ENCODE data around the gene UFD1.

Gene UFD1

GRCh38 chr22:19470010-19470409 lies 9.0 kb downstream of the UFD1 start:
- DNase-seq (ENCODE audit: low read depth) = no peak

- no peak for DNase-seq (ENCODE audit: low read depth)
These were observed 9.6 kb downstream of the UFD1 start for GRCh38 chr22:19469421-19469820.

- DNase-seq (ENCODE audit: low read depth) = no peak
These were observed 11.1 kb downstream of the UFD1 start for GRCh38 chr22:19467912-19468311.

- no peak for DNase-seq (ENCODE audit: low read depth)
These were observed 11.9 kb downstream of the UFD1 start for GRCh38 chr22:19466848-19467752.

- no peak for DNase-seq (ENCODE audit: low read depth)
These were observed 12.8 kb downstream of the UFD1 start for GRCh38 chr22:19466126-19466716.

GRCh38 chr22:19464975-19465374 lies 14.0 kb downstream of the UFD1 start:
- no peak for DNase-seq (ENCODE audit: low read depth)

- no peak for DNase-seq (ENCODE audit: low read depth)
These were observed 14.4 kb downstream of the UFD1 start for GRCh38 chr22:19464546-19464945.

DNA sequence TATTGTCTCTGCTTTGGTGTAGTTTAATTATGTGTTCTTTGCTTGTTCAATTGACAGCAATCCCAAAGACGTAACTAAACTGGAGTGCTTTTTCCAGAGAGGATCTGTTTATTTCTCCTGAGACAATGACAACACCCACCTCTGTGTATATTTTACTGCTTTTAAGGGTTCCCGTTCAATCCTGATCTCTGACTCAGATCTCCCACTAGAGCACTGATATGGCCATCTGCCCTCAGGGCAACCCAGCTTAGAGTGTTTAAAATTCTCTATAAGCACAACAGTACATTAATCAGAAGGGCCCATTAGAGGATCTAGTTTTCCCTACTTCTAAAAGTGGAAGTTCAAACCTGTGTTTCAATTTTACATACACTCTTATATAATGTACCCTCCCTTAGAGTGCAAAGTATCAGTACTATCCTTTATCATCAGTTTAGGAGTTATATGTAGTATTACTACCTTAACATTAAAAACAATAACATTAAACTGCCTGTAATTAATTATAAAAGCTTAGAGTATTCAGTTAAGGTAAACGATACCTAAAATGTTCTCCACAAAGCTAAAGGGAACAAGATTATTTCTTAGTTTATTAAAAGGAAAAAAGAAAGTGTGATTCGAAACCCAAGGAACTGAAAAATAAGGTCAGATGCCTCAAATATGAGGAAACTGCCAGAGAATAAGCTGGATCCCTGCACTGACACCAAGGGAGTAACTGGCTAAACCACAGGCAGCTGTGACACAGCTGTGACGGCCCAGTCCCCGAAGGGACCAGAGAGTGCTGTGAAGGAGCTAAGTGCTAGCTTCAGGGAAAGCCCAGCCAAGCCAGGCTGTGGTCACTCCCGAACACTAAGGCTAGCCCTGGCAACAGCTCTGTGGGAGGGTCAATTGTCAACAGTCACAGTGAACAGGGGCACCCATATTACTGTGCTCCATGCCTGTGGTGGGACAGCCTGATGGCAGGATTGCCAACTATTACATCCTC lies 15.2 kb downstream of the UFD1 start:
- DNase-seq (ENCODE audit: low read depth) = peak; percentile 61

DNA sequence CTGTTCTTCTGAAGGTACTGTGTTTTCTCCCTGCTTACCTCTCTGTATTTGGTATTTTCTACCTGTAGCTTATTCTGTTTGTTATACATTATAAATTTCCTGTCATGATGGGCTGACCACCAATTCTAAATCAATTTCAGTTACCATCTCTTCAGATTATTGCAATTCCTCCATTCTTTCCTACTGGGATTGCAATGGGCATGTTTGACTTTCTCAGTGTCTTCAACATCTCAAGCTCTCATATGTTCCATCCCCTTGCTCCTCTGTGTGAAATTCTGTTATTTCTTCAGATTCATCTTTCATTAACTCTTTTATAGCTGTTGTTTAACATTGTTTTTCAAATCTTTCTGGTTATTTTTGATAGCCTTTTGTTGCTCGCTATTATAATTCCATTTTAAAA lies 16.0 kb downstream of the UFD1 start:
- no peak for DNase-seq (ENCODE audit: low read depth)

GRCh38 chr22:19461506-19461905 lies 17.5 kb downstream of the UFD1 start:
- no peak for DNase-seq (ENCODE audit: low read depth)

GRCh38 chr22:19460036-19460435 lies 19.0 kb downstream of the UFD1 start:
- no peak for DNase-seq (ENCODE audit: low read depth)

- DNase-seq (ENCODE audit: low read depth) = no peak
These were observed 21.1 kb downstream of the UFD1 start for GRCh38 chr22:19457828-19458428.

- DNase-seq (ENCODE audit: low read depth) = no peak
These were observed 22.5 kb downstream of the UFD1 start for GRCh38 chr22:19456541-19456940.

DNA sequence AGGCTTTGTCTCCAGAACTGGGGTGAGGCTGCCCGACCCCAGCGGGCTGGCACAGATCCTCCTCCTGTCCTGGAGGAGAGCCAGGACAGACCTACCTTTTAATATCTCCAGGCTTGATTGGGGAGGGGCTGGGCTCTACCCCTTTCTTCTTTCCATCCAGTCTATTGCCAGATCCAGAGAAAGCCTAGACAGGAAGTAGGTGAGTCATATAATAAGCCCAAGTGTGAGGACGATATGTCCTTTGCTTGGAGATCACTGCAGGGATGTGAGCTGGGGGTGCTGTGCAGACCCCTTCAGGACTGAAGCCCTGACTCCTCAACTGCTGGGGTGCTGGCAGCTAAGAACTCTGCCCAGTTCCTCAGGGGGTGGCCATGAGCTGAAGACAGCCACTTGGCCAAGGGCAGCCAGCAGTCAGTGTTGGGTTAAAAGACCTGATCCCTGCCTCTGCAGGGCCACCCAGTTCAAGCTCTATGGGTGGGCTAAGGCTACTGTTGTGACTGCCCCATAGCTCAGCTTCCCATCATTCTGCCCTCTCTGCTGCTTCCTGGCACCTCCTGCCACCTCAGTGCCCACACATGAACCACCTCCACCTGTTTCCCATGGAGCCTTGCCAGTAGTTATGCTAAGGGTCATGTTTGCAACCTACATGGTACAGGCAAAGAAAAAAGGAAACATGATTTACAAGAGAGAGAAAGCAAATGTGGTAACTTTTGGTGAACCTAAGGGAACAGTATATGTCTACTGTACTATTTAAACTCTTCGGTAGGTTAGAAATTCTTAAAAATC lies 23.2 kb downstream of the UFD1 start:
- no peak for DNase-seq (ENCODE audit: low read depth)

GRCh38 chr22:19455033-19455432 lies 24.0 kb downstream of the UFD1 start:
- DNase-seq (ENCODE audit: low read depth) = no peak

GRCh38 chr22:19454156-19454555 lies 24.8 kb downstream of the UFD1 start:
- DNase-seq (ENCODE audit: low read depth) = no peak

- no peak for DNase-seq (ENCODE audit: low read depth)
These were observed 25.3 kb downstream of the UFD1 start for GRCh38 chr22:19453718-19454117.

DNA sequence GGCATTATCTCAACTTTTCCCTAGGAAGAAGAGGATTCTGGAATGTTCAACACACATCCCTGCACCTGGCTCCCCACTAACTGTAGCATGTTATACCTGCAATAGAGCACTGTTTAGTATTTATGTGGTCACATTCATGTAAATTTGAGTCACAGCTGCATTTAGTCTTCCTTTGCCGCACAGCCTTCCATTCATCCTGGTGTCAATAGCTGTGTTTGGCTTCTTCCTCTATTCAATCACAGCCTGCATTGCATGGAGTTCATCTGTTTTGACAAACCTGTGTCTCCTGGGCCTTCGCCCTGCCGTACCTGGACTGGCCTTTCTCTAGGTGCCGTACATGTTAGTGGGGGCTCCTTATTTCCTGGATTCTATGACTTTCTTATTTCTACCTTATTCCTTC lies 27.4 kb downstream of the UFD1 start:
- no peak for DNase-seq (ENCODE audit: low read depth)

DNA sequence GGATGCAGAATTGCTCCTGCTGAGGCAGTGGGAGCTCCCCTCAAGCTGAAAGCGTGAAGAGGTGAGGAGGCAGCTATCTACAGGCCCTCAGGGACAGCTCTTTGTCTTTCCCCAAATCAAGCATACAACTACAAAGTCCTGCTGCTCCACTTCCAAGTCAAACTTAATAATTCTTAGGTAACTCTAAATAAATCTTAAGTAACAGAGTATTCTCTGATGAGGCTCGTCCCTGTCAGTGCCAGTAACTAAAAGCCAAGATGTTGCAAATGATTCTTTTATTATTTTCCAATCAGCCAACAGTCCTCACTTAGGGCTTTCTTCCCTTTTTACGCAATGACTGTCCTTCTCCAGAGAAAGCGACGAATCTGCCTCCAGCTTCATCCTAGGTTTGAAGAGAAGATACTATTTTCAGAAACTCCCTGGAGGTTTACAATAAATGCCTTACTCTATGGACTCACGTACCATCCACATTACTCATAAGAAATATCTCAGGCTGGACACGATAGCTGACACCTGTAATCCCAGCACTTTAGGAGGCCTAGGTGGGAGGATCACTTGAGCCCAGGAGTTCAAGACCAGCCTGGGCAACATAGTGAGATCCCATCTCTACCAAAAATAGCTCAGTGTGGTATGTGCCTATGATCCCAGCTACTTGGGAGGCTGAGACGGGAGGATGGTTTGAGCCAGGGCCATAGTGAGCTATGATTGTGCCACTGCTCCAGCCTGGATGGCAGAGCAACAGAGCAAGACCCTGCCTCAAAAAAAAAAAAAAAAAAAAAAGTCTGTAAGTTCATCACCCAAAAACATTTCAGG lies 28.4 kb downstream of the UFD1 start:
- no peak for DNase-seq (ENCODE audit: low read depth)

DNA sequence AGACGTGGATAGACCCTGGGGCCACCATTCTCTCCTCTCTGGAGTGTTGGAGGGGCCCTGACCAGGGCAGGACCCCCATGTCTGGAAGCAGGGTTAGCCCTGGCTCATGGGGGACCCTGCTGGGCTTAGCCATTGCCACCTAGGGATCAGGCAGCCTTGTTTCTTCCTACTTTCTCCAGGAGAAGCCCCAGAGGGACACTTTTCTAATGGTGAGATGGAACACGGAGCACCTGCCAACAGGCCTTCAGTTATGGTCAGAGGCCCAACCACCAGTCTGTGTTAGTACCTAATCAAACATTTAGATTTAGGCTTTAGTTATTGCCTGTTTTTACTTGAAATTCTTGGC lies 29.6 kb downstream of the UFD1 start:
- no peak for DNase-seq (ENCODE audit: low read depth)
